ENCODE results near the gene SEMA3G.

SEMA3G gene

DNA sequence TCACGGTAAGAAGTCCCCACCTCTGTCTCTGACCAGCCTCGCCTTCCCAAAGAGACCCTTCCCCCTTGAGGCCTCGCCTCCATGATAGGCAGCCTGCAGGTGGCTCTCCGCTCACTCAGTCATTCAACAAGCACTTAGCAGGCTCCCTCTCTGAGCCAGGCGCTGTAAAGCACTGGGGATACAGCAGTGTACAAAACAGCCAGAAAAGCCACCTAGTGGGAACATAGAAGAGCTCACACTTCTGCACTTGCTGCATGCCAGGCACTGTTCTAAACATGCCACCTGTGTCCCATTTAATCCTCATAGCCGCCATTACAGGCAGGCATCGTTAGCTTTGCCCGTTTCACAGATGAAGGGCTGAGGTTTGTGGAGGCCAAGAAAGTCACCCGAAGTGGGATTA lies 56.0 kb downstream of the SEMA3G start:
- DNase-seq (ENCODE audit: low read depth in 1 of 2, low spot score in 1 of 2): no peak
- Histone ChIP-seq H3K4me3 (replicated peaks; ENCODE audit: insufficient read depth, low read length) (no peak overlapping the region), H3K27ac (replicated peaks) (no peak overlapping the region), H3K27me3 (ENCODE audit: insufficient read depth, poor library complexity, severe bottlenecking) (no peaks in the 10 kb centered on the region)
- TF ChIP-seq GABPA (IDR thresholded peaks at IDR 0.05; ENCODE audit: low read depth) (no peak), SPI1 (IDR thresholded peaks at IDR 0.05; ENCODE audit: borderline replicate concordance, low read depth) (no peak), POLR2AphosphoS5 (IDR thresholded peaks at IDR 0.05; ENCODE audit: low read depth) (no peak)
- TF ChIP-seq, protein P1, sequence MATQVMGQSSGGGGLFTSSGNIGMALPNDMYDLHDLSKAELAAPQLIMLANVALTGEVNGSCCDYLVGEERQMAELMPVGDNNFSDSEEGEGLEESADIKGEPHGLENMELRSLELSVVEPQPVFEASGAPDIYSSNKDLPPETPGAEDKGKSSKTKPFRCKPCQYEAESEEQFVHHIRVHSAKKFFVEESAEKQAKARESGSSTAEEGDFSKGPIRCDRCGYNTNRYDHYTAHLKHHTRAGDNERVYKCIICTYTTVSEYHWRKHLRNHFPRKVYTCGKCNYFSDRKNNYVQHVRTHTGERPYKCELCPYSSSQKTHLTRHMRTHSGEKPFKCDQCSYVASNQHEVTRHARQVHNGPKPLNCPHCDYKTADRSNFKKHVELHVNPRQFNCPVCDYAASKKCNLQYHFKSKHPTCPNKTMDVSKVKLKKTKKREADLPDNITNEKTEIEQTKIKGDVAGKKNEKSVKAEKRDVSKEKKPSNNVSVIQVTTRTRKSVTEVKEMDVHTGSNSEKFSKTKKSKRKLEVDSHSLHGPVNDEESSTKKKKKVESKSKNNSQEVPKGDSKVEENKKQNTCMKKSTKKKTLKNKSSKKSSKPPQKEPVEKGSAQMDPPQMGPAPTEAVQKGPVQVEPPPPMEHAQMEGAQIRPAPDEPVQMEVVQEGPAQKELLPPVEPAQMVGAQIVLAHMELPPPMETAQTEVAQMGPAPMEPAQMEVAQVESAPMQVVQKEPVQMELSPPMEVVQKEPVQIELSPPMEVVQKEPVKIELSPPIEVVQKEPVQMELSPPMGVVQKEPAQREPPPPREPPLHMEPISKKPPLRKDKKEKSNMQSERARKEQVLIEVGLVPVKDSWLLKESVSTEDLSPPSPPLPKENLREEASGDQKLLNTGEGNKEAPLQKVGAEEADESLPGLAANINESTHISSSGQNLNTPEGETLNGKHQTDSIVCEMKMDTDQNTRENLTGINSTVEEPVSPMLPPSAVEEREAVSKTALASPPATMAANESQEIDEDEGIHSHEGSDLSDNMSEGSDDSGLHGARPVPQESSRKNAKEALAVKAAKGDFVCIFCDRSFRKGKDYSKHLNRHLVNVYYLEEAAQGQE (IDR thresholded peaks at IDR 0.05; ENCODE audit: insufficient replicate concordance, low read depth): no peak

DNA sequence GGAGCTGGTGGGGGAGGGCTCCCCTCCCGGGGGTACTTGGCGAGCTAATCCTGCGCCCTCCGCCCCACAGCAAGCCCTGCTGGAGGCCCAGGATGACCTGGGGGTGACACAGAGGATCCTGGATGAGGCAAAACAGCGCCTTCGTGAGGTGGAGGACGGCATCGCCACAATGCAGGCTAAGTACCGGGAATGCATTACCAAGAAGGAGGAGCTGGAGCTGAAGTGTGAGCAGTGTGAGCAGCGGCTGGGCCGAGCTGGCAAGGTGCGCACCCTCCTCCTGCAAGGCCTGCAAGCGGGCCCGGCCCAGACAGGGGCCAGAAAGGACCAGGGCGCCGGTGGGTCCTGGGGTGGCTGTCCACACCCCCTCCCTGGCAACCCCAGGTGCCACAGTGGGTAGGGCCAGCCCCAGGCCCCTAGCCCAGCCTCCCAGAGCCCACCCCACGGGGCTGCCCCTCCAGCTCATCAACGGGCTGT lies 56.5 kb downstream of the SEMA3G start:
- no peak overlapping the region for H3K4me3 ChIP-seq (replicated peaks; ENCODE audit: insufficient read depth, low read length)
- no peaks in the 10 kb centered on the region for H3K27me3 ChIP-seq (ENCODE audit: insufficient read depth, poor library complexity, severe bottlenecking)
- no peak overlapping the region for H3K27ac ChIP-seq (replicated peaks)
- no peak for DNase-seq (ENCODE audit: low read depth in 1 of 2, low spot score in 1 of 2)
- TF ChIP-seq POLR2AphosphoS5 (IDR thresholded peaks at IDR 0.05; ENCODE audit: low read depth): no peak
- no peak for TF ChIP-seq SPI1 (IDR thresholded peaks at IDR 0.05; ENCODE audit: borderline replicate concordance, low read depth)
- no peak for TF ChIP-seq GABPA (IDR thresholded peaks at IDR 0.05; ENCODE audit: low read depth)
- TF ChIP-seq, protein P1 (IDR thresholded peaks at IDR 0.05; ENCODE audit: insufficient replicate concordance, low read depth): no peak
- TF ChIP-seq, protein P2, sequence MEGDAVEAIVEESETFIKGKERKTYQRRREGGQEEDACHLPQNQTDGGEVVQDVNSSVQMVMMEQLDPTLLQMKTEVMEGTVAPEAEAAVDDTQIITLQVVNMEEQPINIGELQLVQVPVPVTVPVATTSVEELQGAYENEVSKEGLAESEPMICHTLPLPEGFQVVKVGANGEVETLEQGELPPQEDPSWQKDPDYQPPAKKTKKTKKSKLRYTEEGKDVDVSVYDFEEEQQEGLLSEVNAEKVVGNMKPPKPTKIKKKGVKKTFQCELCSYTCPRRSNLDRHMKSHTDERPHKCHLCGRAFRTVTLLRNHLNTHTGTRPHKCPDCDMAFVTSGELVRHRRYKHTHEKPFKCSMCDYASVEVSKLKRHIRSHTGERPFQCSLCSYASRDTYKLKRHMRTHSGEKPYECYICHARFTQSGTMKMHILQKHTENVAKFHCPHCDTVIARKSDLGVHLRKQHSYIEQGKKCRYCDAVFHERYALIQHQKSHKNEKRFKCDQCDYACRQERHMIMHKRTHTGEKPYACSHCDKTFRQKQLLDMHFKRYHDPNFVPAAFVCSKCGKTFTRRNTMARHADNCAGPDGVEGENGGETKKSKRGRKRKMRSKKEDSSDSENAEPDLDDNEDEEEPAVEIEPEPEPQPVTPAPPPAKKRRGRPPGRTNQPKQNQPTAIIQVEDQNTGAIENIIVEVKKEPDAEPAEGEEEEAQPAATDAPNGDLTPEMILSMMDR (IDR thresholded peaks at IDR 0.05; ENCODE audit: insufficient read depth, low read length): no peak

DNA sequence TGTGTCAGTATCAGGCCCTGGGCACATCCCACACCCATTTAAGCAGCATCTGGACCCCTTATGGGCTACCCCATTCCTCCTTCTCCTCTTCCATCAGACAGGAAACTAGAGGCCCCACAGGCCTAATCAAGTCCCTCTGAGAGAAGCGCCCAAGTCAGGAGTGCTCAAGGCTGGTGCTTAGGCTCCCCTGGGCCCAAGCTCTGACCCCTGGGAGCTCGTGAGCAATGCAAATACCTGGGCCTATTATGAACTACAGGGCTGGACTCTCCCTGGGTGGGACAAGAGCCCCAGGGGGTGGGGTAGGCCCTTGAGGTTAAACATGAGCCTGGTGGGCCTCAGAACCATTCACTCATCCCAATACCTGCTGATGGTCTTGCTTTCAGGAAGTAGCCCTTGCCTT lies 57.4 kb downstream of the SEMA3G start:
- Histone ChIP-seq H3K27ac (replicated peaks) (no peak overlapping the region), H3K27me3 (ENCODE audit: insufficient read depth, poor library complexity, severe bottlenecking) (no peaks in the 10 kb centered on the region), H3K4me3 (replicated peaks; ENCODE audit: insufficient read depth, low read length) (no peak overlapping the region)
- no peak for DNase-seq (ENCODE audit: low read depth in 1 of 2, low spot score in 1 of 2)
- TF ChIP-seq POLR2AphosphoS5 (IDR thresholded peaks at IDR 0.05; ENCODE audit: low read depth): no peak
- TF ChIP-seq SPI1 (IDR thresholded peaks at IDR 0.05; ENCODE audit: borderline replicate concordance, low read depth): no peak
- TF ChIP-seq GABPA (IDR thresholded peaks at IDR 0.05; ENCODE audit: low read depth): no peak
- TF ChIP-seq, protein P2 (IDR thresholded peaks at IDR 0.05; ENCODE audit: insufficient read depth, low read length): no peak
- TF ChIP-seq, protein P1 (IDR thresholded peaks at IDR 0.05; ENCODE audit: insufficient replicate concordance, low read depth): no peak

All from HL-60 (cell line).